GM23338 (cell line): ENCODE data around the gene KIAA0513. TPM values are rescaled to one million over a fixed set of nuclear protein-coding genes. Genes with fewer than 3 reads are reported as not detected.

Source experiments
- ATAC-seq: fragments of 200-7000 bp; cut with Tn5 transposase; 3 replicates; pipeline ENCODE4 v1.9.1; 2020
- DNase-seq: peaks from one replicate; pipeline ENCODE4 v3.0.0-alpha.2; 2015; ENCODE audit warnings: low spot score
- H2AFZ ChIP-seq: fragments of 200-600 bp; sonication (generic); 2 replicates; pipeline ENCODE4 v1.8.0; 2016; ENCODE audit warnings: antibody characterized with exemption, mild to moderate bottlenecking, moderate library complexity
- H3F3A ChIP-seq: fragments of 200-600 bp; sonication (generic); replicated peaks from 2 replicates; pipeline ENCODE4 v1.8.0; 2017; ENCODE audit warnings: antibody characterized with exemption, mixed run types, low read depth
- H3K27ac ChIP-seq: fragments of 200-600 bp; sonication (generic); 2 replicates; pipeline ENCODE4 v1.6.1; 2016; ENCODE audit warnings: low read depth
- H3K27me3 ChIP-seq: fragments of 200-600 bp; sonication (generic); 2 replicates; pipeline ENCODE4 v1.8.0; 2016; ENCODE audit warnings: mild to moderate bottlenecking, mixed run types, moderate library complexity; ENCODE audit not compliant: insufficient read depth
- H3K36me3 ChIP-seq: fragments of 200-600 bp; sonication (generic); 2 replicates; pipeline ENCODE4 v1.8.0; 2016; ENCODE audit warnings: mild to moderate bottlenecking; ENCODE audit not compliant: insufficient read depth
- H3K4me1 ChIP-seq: fragments of 200-600 bp; sonication (generic); 2 replicates; pipeline ENCODE4 v1.8.0; 2016; ENCODE audit warnings: mild to moderate bottlenecking, moderate library complexity; ENCODE audit not compliant: insufficient read depth
- H3K4me2 ChIP-seq: fragments of 200-600 bp; sonication (generic); 2 replicates; pipeline ENCODE4 v1.7.1; 2017; ENCODE audit warnings: mixed run types
- H3K4me3 ChIP-seq: fragments of 200-600 bp; sonication (generic); 2 replicates; pipeline ENCODE4 v1.6.1; 2016; ENCODE audit warnings: mixed run types
- H3K79me2 ChIP-seq: fragments of 200-600 bp; sonication (generic); replicated peaks from 2 replicates; pipeline ENCODE4 v1.8.0; 2017; ENCODE audit warnings: mild to moderate bottlenecking; ENCODE audit not compliant: insufficient read depth
- H3K9me2 ChIP-seq: fragments of 200-600 bp; sonication (generic); 2 replicates; pipeline ENCODE4 v1.8.0; 2017; ENCODE audit not compliant: insufficient read depth
- H4K20me1 ChIP-seq: fragments of 200-600 bp; sonication (generic); replicated peaks from 2 replicates; pipeline ENCODE4 v1.8.0; 2017; ENCODE audit warnings: mild to moderate bottlenecking; ENCODE audit not compliant: insufficient read depth
- H3K27ac Mint-ChIP-seq: 2 replicates; pipeline ENCODE4 v1.8.0; 2020; ENCODE audit warnings: inconsistent platforms, mild to moderate bottlenecking, moderate library complexity, mixed read lengths
- H3K27me3 Mint-ChIP-seq: 3 replicates; pipeline ENCODE4 v1.8.0; 2022; ENCODE audit warnings: low read depth, mild to moderate bottlenecking, moderate library complexity, mixed read lengths, inconsistent platforms; ENCODE audit not compliant: insufficient read depth, poor library complexity
- H3K36me3 Mint-ChIP-seq: 3 replicates; pipeline ENCODE4 v1.8.0; 2021; ENCODE audit warnings: low read depth, mild to moderate bottlenecking, inconsistent platforms, moderate library complexity, mixed read lengths
- H3K4me1 Mint-ChIP-seq: 3 replicates; pipeline ENCODE4 v1.8.0; 2020; ENCODE audit warnings: mild to moderate bottlenecking, inconsistent platforms, mixed read lengths
- H3K4me3 Mint-ChIP-seq: 3 replicates; pipeline ENCODE4 v1.8.0; 2021; ENCODE audit warnings: moderate library complexity, mild to moderate bottlenecking, inconsistent platforms, mixed read lengths
- H3K9me3 Mint-ChIP-seq: 3 replicates; pipeline ENCODE4 v1.8.0; 2020; ENCODE audit warnings: moderate library complexity, mild to moderate bottlenecking, inconsistent platforms, mixed read lengths
- CTCF ChIP-seq, 2 experiments: fragments of 200-600 bp in 1 of 2; sonication (generic) in 1 of 2; conservative IDR thresholded peaks; 2 replicates each; pipeline versions ENCODE4 v1.5.1 to v1.6.1; 2016 to 2017; ENCODE audit warnings: antibody characterized with exemption in 2 of 2, low read depth in 2 of 2, mild to moderate bottlenecking in 2 of 2, moderate library complexity in 1 of 2
- JUNB ChIP-seq: IDR thresholded peaks from one replicate; pipeline ENCODE4 v1.6.1; 2016; ENCODE audit warnings: antibody characterized with exemption; ENCODE audit not compliant: unreplicated experiment
- REST ChIP-seq: IDR thresholded peaks from one replicate; pipeline ENCODE4 v1.6.1; 2018; ENCODE audit warnings: antibody characterized with exemption; ENCODE audit not compliant: unreplicated experiment
- ZNF462 ChIP-seq: fragments of 250-450 bp; sonication (Bioruptor Pico); IDR thresholded peaks from 2 replicates; pipeline ENCODE4 v1.5.0; 2020; ENCODE audit warnings: mild to moderate bottlenecking, moderate library complexity
- polyA plus RNA-seq: library from polyadenylated mRNA; unstranded; fragments of >200 nt; fragmentation: Nextera tagmentation; extraction: Ambion mirVana; gene quantifications from 2 replicates; pipeline ENCODE4 v1.2.1, GENCODE V29; 2016
- total RNA-seq: library from RNA; depleted of rRNA; stranded (reverse); fragments of >200 nt; shearing (Covaris generic); gene quantifications from 2 replicates; pipeline ENCODE4 v1.2.3, GENCODE V29; 2014

The KIAA0513 gene
- total and polyA plus RNA-seq, 2 experiments from 2014 or later, result 2.1 to 8.7 TPM

- peaks cover 4% of the 10 kb centered on the region for H3K27me3 Mint-ChIP-seq
- Histone ChIP-seq H3K27ac (no peak overlapping the region), H3K27me3 (no peaks in the 10 kb centered on the region), H3K36me3 (no peaks in the 10 kb centered on the region), H4K20me1 (no peaks in the 10 kb centered on the region), H3K4me1 (no peaks in the 10 kb centered on the region), H3K9me2 (no peaks in the 10 kb centered on the region), H3K4me3 (no peak overlapping the region), H3K4me2 (no peak overlapping the region), H3K79me2 (no peaks in the 10 kb centered on the region), H2AFZ (no peak overlapping the region), H3F3A (no peaks in the 10 kb centered on the region; the same call in 1 of the 2 replicates)
- no peaks in the 10 kb centered on the region for H3K36me3 Mint-ChIP-seq
- TF ChIP-seq JUNB, result no peak
- no peak for TF ChIP-seq REST
- no peaks in the 10 kb centered on the region for H3K9me3 Mint-ChIP-seq
- no peak for DNase-seq
- H3K4me1 Mint-ChIP-seq, result no peaks in the 10 kb centered on the region
- no peak for ATAC-seq
- H3K27ac Mint-ChIP-seq, result no peak overlapping the region
- no peak overlapping the region for H3K4me3 Mint-ChIP-seq
These were observed 75.8 kb downstream of the KIAA0513 start for GRCh38 chr16:85103114-85104079.

GRCh38 chr16:85104147-85104546 lies 76.6 kb downstream of the KIAA0513 start:
- no peak overlapping the region for H3K4me3 Mint-ChIP-seq
- peaks cover 4% of the 10 kb centered on the region for H3K27me3 Mint-ChIP-seq
- no peak overlapping the region for H2AFZ ChIP-seq
- H3K9me2 ChIP-seq, result no peaks in the 10 kb centered on the region
- H3K9me3 Mint-ChIP-seq, result no peaks in the 10 kb centered on the region
- no peaks in the 10 kb centered on the region for H4K20me1 ChIP-seq
- no peaks in the 10 kb centered on the region for H3K36me3 ChIP-seq
- no peaks in the 10 kb centered on the region for H3K4me1 Mint-ChIP-seq
- H3K79me2 ChIP-seq, result no peaks in the 10 kb centered on the region
- H3K27ac Mint-ChIP-seq, result no peak overlapping the region
- H3K27me3 ChIP-seq, result no peaks in the 10 kb centered on the region
- no peaks in the 10 kb centered on the region for H3K36me3 Mint-ChIP-seq
- H3K27ac ChIP-seq, result no peak overlapping the region
- TF ChIP-seq ZNF462 (CRISPR knock-in tag) (no peak), CTCF (conservative IDR thresholded peaks at IDR 0.05; ENCODE audit: low read depth in 2 of 2) (peak; percentile 21 to 39; a peak in 3 of 4 replicates)
- DNase-seq (peak; percentile 46), ATAC-seq (peak; percentile 83)
- no peaks in the 10 kb centered on the region for H3K4me1 ChIP-seq
- H3K4me2 ChIP-seq, result no peak overlapping the region
- no peak overlapping the region for H3K4me3 ChIP-seq
- H3F3A ChIP-seq, result no peaks in the 10 kb centered on the region; the same call in 1 of the 2 replicates
